ENCODE results near the gene CACNB4. TPM values are rescaled to one million over a fixed set of nuclear protein-coding genes. Genes with fewer than 3 reads are reported as not detected.

Gene CACNB4
- total RNA-seq, 2 experiments from 2014 or later, result 0.34 to 0.41 TPM

- ChIA-PET POLR2A (interaction anchor here (0.7 kb wide), 2 partner anchors 63 to 533 kb away, joined by 3 to 4 read pairs; no protein-coding TSS in a partner anchor), CTCF (no interaction called here)
Measured at GRCh38 chr2:152103271-152103670, 4.4 kb upstream of the CACNB4 start.

GRCh38 chr2:152100961-152101360 is 2.1 kb upstream of the CACNB4 start:
- DNase-seq (no peak), ATAC-seq (no peak)
- Mint-ChIP-seq H3K9me3 (no peaks in the 10 kb centered on the region), H3K4me3 (no peak overlapping the region), H3K4me1 (ENCODE audit: low read depth) (peaks cover 15% of the 10 kb centered on the region), H3K36me3 (ENCODE audit: low read depth) (no peaks in the 10 kb centered on the region), H3K27ac (no peak overlapping the region), H3K27me3 (peaks cover 43% of the 10 kb centered on the region)
- intact Hi-C loops (cut with micrococcal nuclease), result no loop called here
- ChIA-PET POLR2A (no interaction called here), CTCF (interaction anchor here (1.2 to 1.9 kb wide), 2 partner anchors 75 to 535 kb away, joined by 4 to 7 read pairs; no protein-coding TSS in a partner anchor)
- TF ChIP-seq CTCF (IDR thresholded peaks at IDR 0.05), result no peak

More at GRCh38 chr2:152103271-152103670, 4.4 kb upstream of the CACNB4 start:
- no peaks in the 10 kb centered on the region for H3K36me3 Mint-ChIP-seq (ENCODE audit: low read depth)
- no peak for TF ChIP-seq CTCF (IDR thresholded peaks at IDR 0.05)
- peaks cover 6% of the 10 kb centered on the region for H3K4me1 Mint-ChIP-seq (ENCODE audit: low read depth)
- DNase-seq (no peak), ATAC-seq (no peak)
- no peaks in the 10 kb centered on the region for H3K9me3 Mint-ChIP-seq
- H3K27ac Mint-ChIP-seq, result no peak overlapping the region
- peaks cover 29% of the 10 kb centered on the region for H3K27me3 Mint-ChIP-seq
- intact Hi-C loops (cut with micrococcal nuclease), result no loop called here
- H3K4me3 Mint-ChIP-seq, result no peak overlapping the region

GRCh38 chr2:152099367-152100050 is 665 bp upstream of the CACNB4 start:
- Mint-ChIP-seq H3K27me3 (peaks cover 45% of the 10 kb centered on the region), H3K36me3 (ENCODE audit: low read depth) (no peaks in the 10 kb centered on the region), H3K4me3 (peak overlapping the region; percentile 70), H3K4me1 (ENCODE audit: low read depth) (peaks cover 15% of the 10 kb centered on the region), H3K27ac (no peak overlapping the region), H3K9me3 (no peaks in the 10 kb centered on the region)
- intact Hi-C loops (cut with micrococcal nuclease), result no loop called here
- POLR2A ChIA-PET, result no interaction called here
- peak; percentile 55 for ATAC-seq
- DNase-seq, result peak; percentile 26
- TF ChIP-seq CTCF (IDR thresholded peaks at IDR 0.05), result no peak
- CTCF ChIA-PET, result no interaction called here

- TF ChIP-seq CTCF (IDR thresholded peaks at IDR 0.05), result no peak
- peak overlapping the region; percentile 62 for H3K4me3 Mint-ChIP-seq
- no peak for ATAC-seq
- DNase-seq, result peak; percentile 10
- peaks cover 47% of the 10 kb centered on the region for H3K27me3 Mint-ChIP-seq
- CTCF ChIA-PET, result interaction anchor here (0.7 kb wide), 1 partner anchor 74 kb away, joined by 3 read pairs; no protein-coding TSS in a partner anchor
- no peak overlapping the region for H3K27ac Mint-ChIP-seq
- POLR2A ChIA-PET, result interaction anchor here (0.8 to 1.3 kb wide), 3 partner anchors 9 to 21 kb away, joined by 3 to 5 read pairs (median 3); no protein-coding TSS in a partner anchor
- peaks cover 15% of the 10 kb centered on the region for H3K4me1 Mint-ChIP-seq (ENCODE audit: low read depth)
- intact Hi-C loops (cut with micrococcal nuclease), result no loop called here
- no peaks in the 10 kb centered on the region for H3K9me3 Mint-ChIP-seq
- no peaks in the 10 kb centered on the region for H3K36me3 Mint-ChIP-seq (ENCODE audit: low read depth)
Measured at GRCh38 chr2:152097801-152098495, 896 bp downstream of the CACNB4 start.
